IPS DF 6.9 (cell line): ENCODE results near the gene AVP.

ENCODE experiments used
- DNase-seq: peaks from one replicate; pipeline ENCODE4 v3.0.0-alpha.2; 2013; ENCODE audit warnings: low read depth, low spot score
- H3K27ac ChIP-seq: one replicate; pipeline ENCODE4 v1.5.1; 2013; ENCODE audit warnings: low read length, control low read depth
- H3K27me3 ChIP-seq: 2 replicates; pipeline ENCODE4 v1.6.1; 2013; ENCODE audit warnings: mild to moderate bottlenecking, low read length; ENCODE audit not compliant: control insufficient read depth, insufficient read depth
- H3K36me3 ChIP-seq: 2 replicates; pipeline ENCODE4 v1.6.1; 2013; ENCODE audit warnings: low read length; ENCODE audit not compliant: control insufficient read depth, insufficient read depth
- H3K4me1 ChIP-seq: 2 replicates; pipeline ENCODE4 v1.6.1; 2013; ENCODE audit warnings: low read length; ENCODE audit not compliant: control insufficient read depth, insufficient read depth
- H3K4me3 ChIP-seq: 2 replicates; pipeline ENCODE4 v1.5.1; 2013; ENCODE audit warnings: mild to moderate bottlenecking, low read length
- H3K9me3 ChIP-seq: 2 replicates; pipeline ENCODE4 v1.6.1; 2013; ENCODE audit warnings: low read length, inconsistent platforms; ENCODE audit not compliant: control insufficient read depth, insufficient read depth
- WGBS: extraction: QIAGEN DNeasy Blood & Tissue Kit; methylation state at CpG from one replicate; pipeline ENCODE4 v1.1.7; 2013; ENCODE audit warnings: mixed read lengths, missing lambda C conversion rate; ENCODE audit not compliant: insufficient read length, insufficient coverage; 5-methylcytosine and 5-hydroxymethylcytosine counted together

The AVP gene

DNA sequence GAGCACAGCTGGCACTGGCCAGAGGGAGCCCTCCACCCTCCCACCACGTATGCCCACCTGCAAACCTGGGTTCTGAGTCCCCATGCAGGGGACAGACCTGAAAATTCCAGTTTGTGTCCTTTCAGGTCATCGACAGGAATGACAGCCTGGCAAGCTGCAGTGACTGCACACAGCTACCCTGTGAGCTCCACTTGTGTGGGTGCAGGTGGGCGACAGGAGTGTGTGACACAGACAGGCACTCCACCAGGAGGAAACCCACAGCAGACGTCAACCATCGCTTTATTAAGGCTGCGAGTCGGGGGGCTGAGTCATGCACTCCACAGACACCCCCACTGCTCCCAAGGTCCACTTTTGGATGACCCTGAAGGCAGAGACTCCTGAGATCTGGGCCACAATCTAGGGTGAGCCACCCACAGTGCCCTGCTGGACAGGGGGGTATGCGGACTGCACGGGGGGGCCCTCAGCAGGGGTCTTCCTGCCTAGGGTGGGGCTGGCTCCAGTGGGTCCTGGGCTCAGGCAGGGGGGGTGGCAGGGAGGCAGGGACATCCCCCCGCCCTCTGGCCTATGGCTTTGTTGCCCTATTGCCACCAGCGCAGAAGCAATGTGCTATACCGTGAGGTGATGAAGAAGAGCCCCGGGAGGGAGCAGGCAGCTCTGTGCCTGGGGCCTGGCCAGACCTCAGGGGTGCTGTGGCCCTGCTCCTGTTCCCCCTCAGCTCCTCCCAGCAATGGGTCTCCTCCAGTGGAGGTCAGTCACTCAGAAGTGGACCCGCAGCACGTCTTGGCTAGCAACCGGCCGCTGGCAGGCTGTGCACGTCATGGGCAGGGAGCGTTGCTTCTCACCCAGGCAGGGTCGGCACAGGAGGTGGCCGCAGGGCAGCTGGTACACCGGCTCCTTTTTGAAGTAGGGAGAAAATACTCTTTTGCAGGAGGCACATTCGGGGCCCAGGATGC is 25.1 kb upstream of the AVP start:
- Histone ChIP-seq H3K4me3 (no peak overlapping the region), H3K27ac (no peak overlapping the region)

DNA sequence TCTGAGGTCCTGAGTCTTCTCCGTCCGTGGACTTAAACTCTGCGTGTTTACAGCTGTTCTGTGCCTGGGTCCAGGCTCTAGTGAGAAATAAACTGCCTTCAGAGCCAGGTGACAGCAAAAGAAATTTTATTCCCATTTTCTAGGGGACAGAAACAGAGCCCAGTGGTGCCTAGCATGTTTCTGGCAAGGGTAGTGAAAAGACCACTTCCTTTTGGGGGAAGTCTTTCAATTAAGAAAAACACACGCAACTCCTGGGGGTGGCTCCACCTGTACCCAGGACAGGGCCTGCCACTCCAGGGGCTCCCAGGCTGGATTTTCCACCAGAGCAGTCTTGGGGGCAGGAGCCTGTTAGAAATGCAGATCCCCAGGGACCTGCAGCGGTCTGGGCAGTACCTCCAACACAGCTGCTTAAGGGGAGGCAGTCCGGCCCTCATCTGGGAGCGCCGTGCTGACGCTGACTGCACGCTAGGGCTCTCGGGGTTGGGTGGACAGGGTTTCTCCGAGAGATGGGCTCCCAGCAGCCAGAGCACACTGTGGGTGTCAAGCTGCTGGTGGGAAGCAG is 23.0 kb upstream of the AVP start:
- H3K4me3 ChIP-seq: no peak overlapping the region
- WGBS: no CpG with 5 or more reads among the region's 12 CpGs
- no peaks in the 10 kb centered on the region for H3K9me3 ChIP-seq
- no peaks in the 10 kb centered on the region; the same call in 1 of the 2 replicates for H3K4me1 ChIP-seq
- H3K36me3 ChIP-seq: no peaks in the 10 kb centered on the region
- no peaks in the 10 kb centered on the region for H3K27me3 ChIP-seq
- no peak for DNase-seq
- no peak overlapping the region for H3K27ac ChIP-seq

More for the DNA sequence above, 25.1 kb upstream of the AVP start:
- Histone ChIP-seq H3K9me3 (no peaks in the 10 kb centered on the region), H3K4me1 (no peaks in the 10 kb centered on the region; the same call in 1 of the 2 replicates), H3K36me3 (no peaks in the 10 kb centered on the region), H3K27me3 (no peaks in the 10 kb centered on the region)
- no CpG with 5 or more reads among the region's 23 CpGs for WGBS
- no peak for DNase-seq

DNA sequence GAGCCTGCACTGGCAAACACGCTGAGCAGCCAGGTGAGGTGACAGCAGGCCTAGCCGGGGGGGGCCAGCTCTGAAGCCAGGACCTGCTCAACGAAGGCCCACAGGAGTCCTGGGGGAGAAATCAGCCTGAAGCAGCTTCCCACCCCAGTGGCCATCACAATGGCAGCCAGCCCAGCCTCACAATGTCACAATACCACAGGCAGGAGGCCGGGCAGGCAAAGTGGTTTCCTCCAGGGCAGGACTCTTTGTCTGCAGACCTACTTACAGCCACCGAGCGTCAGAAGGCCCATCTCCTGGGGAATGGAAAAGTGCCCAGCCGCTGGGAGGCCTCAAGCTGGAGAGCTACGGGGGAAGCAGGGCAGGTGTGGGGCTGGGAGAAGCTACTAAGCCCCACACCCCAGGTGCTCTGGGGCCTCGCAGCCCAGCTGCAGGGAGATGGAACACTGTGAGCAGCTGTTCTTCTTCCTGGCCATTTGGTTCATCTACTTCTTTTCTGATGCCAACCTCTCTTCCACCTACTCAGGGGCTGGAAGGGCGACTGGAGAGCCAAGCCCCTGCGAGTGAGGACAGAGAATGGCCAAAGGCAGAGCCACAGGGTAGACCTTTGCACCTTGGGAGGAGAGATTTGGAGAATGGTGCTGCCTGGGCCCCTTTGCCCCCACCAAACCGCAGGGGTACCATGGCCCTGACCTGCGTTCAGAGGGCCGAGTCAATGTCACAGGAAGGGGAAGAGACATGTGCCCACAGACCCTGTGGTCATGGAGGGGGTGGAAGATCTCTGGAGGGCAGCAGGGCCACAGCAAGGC is 22.3 kb upstream of the AVP start:
- Histone ChIP-seq H3K36me3 (no peaks in the 10 kb centered on the region), H3K4me3 (no peak overlapping the region), H3K27ac (no peak overlapping the region), H3K9me3 (no peaks in the 10 kb centered on the region), H3K27me3 (no peaks in the 10 kb centered on the region), H3K4me1 (no peaks in the 10 kb centered on the region; the same call in 1 of the 2 replicates)
- no peak for DNase-seq
- WGBS: no CpG with 5 or more reads among the region's 14 CpGs

DNA sequence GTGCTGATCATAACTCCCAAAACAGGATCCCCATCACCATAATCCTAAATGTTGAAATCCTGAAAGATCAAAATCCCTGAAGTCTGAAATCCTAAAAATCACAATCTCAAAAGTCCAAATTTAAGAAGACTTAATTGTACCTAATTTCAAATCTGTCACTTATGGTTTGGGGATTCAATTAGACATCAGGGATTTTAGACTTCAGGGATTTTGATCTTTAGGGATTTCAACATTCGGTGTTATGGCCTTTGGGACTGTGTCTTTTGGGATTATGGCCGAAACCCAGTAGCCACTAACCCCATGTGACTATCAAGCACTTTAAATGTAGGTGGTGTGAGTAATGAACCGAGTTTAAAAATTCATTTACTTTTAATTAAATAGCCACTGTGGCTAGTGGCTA is 21.7 kb upstream of the AVP start:
- no peak overlapping the region for H3K27ac ChIP-seq
- H3K4me3 ChIP-seq: no peak overlapping the region
- H3K27me3 ChIP-seq: no peaks in the 10 kb centered on the region
- H3K9me3 ChIP-seq: no peaks in the 10 kb centered on the region
- no peak for DNase-seq
- no peaks in the 10 kb centered on the region for H3K36me3 ChIP-seq
- H3K4me1 ChIP-seq: no peaks in the 10 kb centered on the region
- no CpG with 5 or more reads among the region's 3 CpGs for WGBS

DNA sequence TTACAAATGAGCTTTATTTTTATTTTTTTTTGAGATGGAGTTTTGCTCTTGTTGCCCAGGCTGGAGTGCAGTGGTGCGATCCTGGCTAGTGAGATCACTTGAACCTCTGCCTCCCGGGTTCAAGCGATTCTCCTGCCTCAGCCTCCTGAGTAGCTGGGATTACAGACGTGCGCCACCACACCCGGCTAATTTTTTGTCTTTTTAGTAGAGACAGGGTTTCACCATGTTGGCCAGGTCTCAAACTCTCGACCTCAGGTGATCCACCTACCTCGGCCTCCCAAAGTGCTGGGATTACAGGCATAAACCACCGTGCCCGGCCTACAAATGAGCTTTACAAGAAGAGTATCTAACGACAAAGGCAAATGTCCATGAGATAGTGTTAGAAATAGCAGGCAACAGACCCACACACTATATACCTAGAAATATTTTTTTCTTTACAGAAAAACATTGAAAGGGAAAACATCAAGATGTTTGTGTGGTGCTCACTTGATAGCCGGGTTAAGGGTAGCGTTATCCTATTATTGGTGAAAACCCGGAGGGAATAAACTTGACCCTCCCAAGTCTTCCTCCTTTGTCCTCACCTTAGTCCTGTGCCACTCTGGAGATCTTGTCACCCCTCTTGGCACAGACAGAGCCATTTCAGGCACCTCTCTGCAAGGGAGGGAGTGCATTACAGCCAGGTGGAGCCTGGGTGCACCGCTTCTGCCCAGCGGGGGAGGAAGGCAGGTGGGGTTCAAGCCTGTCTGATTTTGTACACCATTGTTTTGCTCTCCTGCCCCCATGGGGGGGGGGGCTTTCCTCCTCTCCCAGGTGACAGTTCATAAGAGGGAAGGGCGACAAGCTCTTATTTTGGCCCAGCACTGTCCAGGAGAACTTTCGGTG is 21.0 kb upstream of the AVP start:
- WGBS: no CpG with 5 or more reads among the region's 18 CpGs
- no peaks in the 10 kb centered on the region for H3K9me3 ChIP-seq
- no peak overlapping the region for H3K4me3 ChIP-seq
- H3K27ac ChIP-seq: no peak overlapping the region
- no peaks in the 10 kb centered on the region for H3K27me3 ChIP-seq
- no peaks in the 10 kb centered on the region for H3K4me1 ChIP-seq
- H3K36me3 ChIP-seq: no peaks in the 10 kb centered on the region
- no peak for DNase-seq

DNA sequence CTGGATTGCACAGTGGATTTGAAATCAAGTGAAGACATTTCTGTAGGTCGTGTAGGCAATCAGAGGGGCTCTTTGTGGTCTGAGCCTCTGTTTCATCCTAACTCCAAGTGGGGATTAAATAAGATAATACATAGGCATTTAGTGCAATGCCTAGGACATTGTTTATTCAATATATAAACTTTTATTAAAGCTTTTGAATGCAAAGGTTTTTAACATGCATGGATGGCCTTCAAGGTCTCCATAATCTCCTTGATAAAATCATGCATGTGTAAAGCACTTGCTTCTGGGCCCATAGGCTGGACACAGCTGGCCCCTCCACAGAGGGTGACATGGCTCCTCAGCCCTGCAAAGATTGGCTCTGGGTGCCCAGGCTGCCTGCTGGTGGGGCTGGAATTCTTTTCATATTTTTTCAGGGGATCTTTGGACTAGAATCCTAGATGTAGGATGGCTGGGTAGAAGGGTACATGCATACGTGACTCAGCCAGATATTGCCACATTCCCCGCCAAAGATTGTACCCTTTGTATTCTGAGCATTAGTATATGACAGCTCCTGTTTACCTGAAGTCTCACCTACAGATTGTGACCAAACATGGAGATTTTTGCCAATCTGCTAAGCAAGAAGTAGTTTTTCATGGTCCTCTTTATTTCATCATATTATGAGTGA is 19.0 kb upstream of the AVP start:
- no peak overlapping the region for H3K27ac ChIP-seq
- no peak overlapping the region for H3K4me3 ChIP-seq
- WGBS: no CpG with 5 or more reads among the region's 3 CpGs
- H3K36me3 ChIP-seq: no peaks in the 10 kb centered on the region
- no peak for DNase-seq
- no peaks in the 10 kb centered on the region for H3K27me3 ChIP-seq
- H3K4me1 ChIP-seq: no peaks in the 10 kb centered on the region
- H3K9me3 ChIP-seq: no peaks in the 10 kb centered on the region

DNA sequence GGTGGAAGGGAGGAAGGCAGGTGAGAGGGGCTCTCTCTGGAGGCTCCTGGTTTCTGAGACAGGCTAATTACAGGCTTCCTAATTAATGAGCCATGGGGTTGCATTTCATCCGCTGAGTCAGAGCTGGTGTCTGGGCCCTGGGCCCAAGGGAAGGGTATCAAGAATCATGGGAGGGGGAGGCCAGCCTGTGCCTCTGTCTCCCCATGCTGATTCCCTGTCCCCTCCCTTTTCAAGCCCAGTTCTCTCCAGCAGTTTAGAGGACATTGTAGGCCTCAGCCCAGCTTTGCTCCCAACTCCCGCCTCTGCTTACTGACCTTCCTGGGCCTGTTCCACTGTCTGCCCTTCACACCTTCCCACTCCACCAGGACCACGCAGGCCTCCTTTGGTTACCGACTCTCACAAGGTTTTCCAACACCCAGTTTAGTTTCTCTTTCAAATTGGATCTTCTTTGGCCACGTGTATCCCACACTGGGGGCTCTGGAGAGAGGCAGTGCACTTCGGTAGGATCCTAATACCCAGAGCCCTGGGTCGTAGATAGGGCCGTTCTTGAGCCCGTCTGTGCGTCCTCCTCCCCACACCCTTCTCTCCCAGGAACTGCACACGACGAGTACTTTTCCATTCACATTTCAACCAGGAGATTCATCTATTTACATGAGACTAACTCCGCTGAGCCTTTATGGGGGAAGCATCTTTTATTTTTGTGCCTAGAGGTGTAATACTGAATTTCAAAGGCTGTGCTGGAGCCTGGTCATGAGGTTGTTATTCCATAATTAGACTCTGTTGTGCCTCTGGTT is 18.2 kb upstream of the AVP start:
- no peak for DNase-seq
- H3K27ac ChIP-seq: no peak overlapping the region
- H3K4me1 ChIP-seq: no peaks in the 10 kb centered on the region
- H3K36me3 ChIP-seq: no peaks in the 10 kb centered on the region
- H3K9me3 ChIP-seq: no peaks in the 10 kb centered on the region
- no peaks in the 10 kb centered on the region for H3K27me3 ChIP-seq
- WGBS: no CpG with 5 or more reads among the region's 13 CpGs
- H3K4me3 ChIP-seq: no peak overlapping the region

DNA sequence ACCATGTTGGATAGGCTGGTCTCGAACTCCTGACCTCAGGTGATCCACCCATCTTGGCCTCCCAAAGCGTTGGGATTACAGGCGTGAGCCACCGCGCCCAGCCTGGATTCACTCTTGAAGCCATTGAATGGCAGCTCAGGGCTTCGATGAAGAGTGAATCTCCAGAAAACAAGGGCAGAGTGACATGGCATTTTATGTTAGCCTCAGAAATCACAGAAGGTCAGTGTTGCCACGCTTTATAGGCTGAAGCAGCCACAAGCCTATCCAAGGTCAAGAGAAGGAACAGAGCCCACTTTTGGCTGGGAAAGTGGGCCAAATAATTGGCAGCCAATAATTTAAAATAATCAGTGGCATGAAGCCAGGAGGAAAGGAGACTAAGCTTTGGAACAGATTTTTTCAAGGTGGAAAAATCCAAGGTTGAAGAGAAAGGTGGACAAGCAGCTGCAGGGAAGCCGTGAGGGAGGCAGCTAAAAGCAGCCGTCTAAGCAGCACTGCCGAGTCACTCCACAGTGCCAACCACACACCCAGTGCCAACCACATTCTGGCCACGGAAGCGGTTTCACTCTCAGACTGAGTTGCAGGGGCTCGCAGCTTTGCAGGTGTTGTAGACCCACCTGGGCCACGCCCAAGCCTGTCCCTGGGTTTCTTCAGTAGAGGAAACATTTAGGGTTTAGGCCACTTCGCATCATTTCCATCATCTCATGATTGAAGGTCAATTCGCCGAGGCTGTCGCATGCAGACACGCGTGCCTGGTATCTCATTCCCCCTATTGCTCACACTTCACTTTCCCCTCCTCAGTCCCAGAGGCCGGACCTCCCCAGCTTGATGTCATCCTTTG is 17.4 kb upstream of the AVP start:
- H3K27ac ChIP-seq: no peak overlapping the region

More for the DNA sequence above, 17.4 kb upstream of the AVP start:
- H3K36me3 ChIP-seq: no peaks in the 10 kb centered on the region
- no peak overlapping the region for H3K4me3 ChIP-seq
- no peaks in the 10 kb centered on the region for H3K27me3 ChIP-seq
- no peaks in the 10 kb centered on the region for H3K4me1 ChIP-seq
- no peak for DNase-seq
- no peaks in the 10 kb centered on the region for H3K9me3 ChIP-seq
- no CpG with 5 or more reads among the region's 21 CpGs for WGBS
